Adrenal gland (tissue), 12 donors: ENCODE results near the gene KCNJ15. TPM values are rescaled to one million over a fixed set of nuclear protein-coding genes. Genes with fewer than 3 reads are reported as not detected.

Experiments
- DNase-seq, 7 donors: peaks; one replicate each; pipeline ENCODE4 v3.0.0-alpha.2; 2019 to 2020
- H3K27ac ChIP-seq, 5 donors: fragments of 200-600 bp; sonication (generic) in 4 of 5; 1 replicate in 3 of 5; 2 replicates in 2 of 5; pipeline versions ENCODE4 v1.5.1 to v1.8.0; 2016 to 2020; ENCODE audit warnings: mild to moderate bottlenecking in 1 of 5
- H3K27me3 ChIP-seq: fragments of 200-600 bp; 2 replicates; pipeline ENCODE4 v1.8.0; 2021
- H3K36me3 ChIP-seq, 2 donors: fragments of 200-600 bp; replicated peaks in 1 of 2; 1 replicate in 1 of 2; 2 replicates in 1 of 2; pipeline versions ENCODE4 v1.5.1 to v1.8.0; 2018 to 2022
- H3K4me1 ChIP-seq, 2 donors: fragments of 200-600 bp; replicated peaks in 1 of 2; 1 replicate in 1 of 2; 2 replicates in 1 of 2; pipeline versions ENCODE4 v1.5.1 to v1.8.0; 2018 to 2021
- H3K4me3 ChIP-seq, 4 donors: fragments of 200-600 bp; sonication (generic) in 3 of 4; one replicate each; pipeline ENCODE4 v1.5.1; 2016 to 2018
- H3K9me3 ChIP-seq, 3 donors: fragments of 200-600 bp; sonication (generic) in 1 of 3; replicated peaks in 1 of 3; 1 replicate in 2 of 3; 2 replicates in 1 of 3; pipeline versions ENCODE4 v1.5.1 to v1.8.0; 2016 to 2021
- POLR2A ChIP-seq, 2 donors: fragments of 450-650 bp; IDR thresholded peaks; one replicate each; pipeline ENCODE4 v1.6.1; 2017; ENCODE audit warnings: antibody characterized with exemption in 2 of 2, mild to moderate bottlenecking in 2 of 2, moderate library complexity in 1 of 2
- WGBS, 4 donors: extraction: QIAGEN DNeasy Blood & Tissue Kit in 2 of 4; methylation state at CpG; one replicate each; pipeline versions ENCODE4 v1.1.5 to v1.1.7; 2013 to 2017; 5-methylcytosine and 5-hydroxymethylcytosine counted together
- intact Hi-C, 2 donors: fragments of 100-400 bp; cut with DNase I; formaldehyde crosslinking; loops; one replicate each; pipeline versions ENCODE4 v1.14.1 to v1.15.0; 2022 to 2023
- polyA plus RNA-seq, 3 donors: library from polyadenylated mRNA; stranded (reverse); fragments of 200-250 nt in 2 of 3; fragments of 350-450 nt in 1 of 3; fragmentation: Illumina TruSeq in 1 of 3; extraction: RNeasy Lipid Tissue Mini Kit (QIAGEN cat#74804) in 1 of 3; gene quantifications; one replicate each; pipeline ENCODE4 v1.2.3, GENCODE V29; 2013 to 2014
- total RNA-seq, 9 donors: library from RNA; depleted of rRNA in 4 of 9; stranded (reverse); fragments of >200 nt in 4 of 9; fragments of 120-200 nt in 1 of 9; fragmentation: NEBNext Ultra II Directional in 1 of 9; extraction: Animal tissue kit (Norgen Biotek cat#: 25700) in 1 of 9; gene quantifications; one replicate each; pipeline versions ENCODE4 v1.1.0 to v1.2.4, GENCODE V29; 2013 to 2023
- TF ChIP-seq, protein P1 (sequence below), 6 experiments: fragments of 450-650 bp in 4 of 6; fragments of 200-600 bp in 2 of 6; sonication (generic) in 1 of 6; IDR thresholded peaks; 1 replicate in 5 of 6; 2 replicates in 1 of 6; pipeline versions ENCODE4 v1.5.1 to v1.8.0; 2016 to 2021; ENCODE audit warnings: antibody characterized with exemption in 6 of 6, mild to moderate bottlenecking in 2 of 6, moderate library complexity in 1 of 6
- donor health status: healthy with polysubstance abuse.
- donor health status: Bipolar disorder and iron deficiency.
- donor health status: DM: yes; HTN: yes; CAD: no.
- donor health status: DM: no; HTN: no; CAD: no.
- donor health status: DM: no; HTN: no; CAD: no.
- donor health status: DM: yes; HTN: yes; CAD: no.

The KCNJ15 gene
- total and polyA plus RNA-seq, 12 donors = 0.11 to 2.8 (median 0.45) TPM

DNA sequence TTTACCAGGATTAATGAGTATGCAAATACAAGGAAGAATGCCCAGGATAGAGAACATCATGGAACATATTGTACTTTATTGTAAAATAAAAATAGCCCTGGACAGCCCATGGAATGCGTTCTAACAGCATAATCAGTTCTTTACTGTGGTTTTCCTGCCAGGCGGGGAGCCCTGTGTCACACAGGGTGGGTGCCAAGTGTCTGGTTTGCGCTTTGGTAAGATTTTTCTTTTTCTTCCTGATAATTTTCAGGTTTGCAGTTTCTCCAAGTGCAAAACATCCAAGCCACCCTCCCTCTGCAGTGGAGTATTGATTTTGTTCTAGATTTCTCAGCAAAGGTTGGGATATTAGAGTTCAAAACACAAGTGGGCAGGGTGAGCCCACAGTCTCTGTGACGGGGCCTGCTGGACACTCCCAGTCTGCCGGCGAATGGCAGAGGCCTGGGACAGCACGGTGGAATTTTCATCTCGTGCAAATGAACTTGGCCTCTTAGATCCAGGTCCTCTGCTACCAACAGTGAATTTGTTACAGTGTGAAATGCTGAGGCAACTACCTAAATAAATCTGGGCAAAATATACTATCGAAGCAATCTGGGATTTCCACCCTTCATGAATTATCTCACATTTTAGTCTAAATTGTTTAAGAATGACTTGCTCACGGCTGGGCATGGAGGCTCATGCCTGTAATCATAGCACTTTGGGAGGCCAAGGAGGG, 15.6 kb upstream of the KCNJ15 start:
- no peak for DNase-seq
- H3K27me3 ChIP-seq = no peaks in the 10 kb centered on the region
- no peaks in the 10 kb centered on the region for H3K4me1 ChIP-seq
- intact Hi-C loops = no loop called here
- H3K4me3 ChIP-seq = no peak overlapping the region
- H3K36me3 ChIP-seq = no peaks in the 10 kb centered on the region
- H3K9me3 ChIP-seq = no peaks in the 10 kb centered on the region
- no peak overlapping the region for H3K27ac ChIP-seq
- no peak for TF ChIP-seq POLR2A (IDR thresholded peaks at IDR 0.05)
- TF ChIP-seq, protein P1, sequence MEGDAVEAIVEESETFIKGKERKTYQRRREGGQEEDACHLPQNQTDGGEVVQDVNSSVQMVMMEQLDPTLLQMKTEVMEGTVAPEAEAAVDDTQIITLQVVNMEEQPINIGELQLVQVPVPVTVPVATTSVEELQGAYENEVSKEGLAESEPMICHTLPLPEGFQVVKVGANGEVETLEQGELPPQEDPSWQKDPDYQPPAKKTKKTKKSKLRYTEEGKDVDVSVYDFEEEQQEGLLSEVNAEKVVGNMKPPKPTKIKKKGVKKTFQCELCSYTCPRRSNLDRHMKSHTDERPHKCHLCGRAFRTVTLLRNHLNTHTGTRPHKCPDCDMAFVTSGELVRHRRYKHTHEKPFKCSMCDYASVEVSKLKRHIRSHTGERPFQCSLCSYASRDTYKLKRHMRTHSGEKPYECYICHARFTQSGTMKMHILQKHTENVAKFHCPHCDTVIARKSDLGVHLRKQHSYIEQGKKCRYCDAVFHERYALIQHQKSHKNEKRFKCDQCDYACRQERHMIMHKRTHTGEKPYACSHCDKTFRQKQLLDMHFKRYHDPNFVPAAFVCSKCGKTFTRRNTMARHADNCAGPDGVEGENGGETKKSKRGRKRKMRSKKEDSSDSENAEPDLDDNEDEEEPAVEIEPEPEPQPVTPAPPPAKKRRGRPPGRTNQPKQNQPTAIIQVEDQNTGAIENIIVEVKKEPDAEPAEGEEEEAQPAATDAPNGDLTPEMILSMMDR (IDR thresholded peaks at IDR 0.05) = no peak
- 77 to 84% (median 81%) methylated on average over 10 of the region's 10 CpGs for WGBS, 4 donors

DNA sequence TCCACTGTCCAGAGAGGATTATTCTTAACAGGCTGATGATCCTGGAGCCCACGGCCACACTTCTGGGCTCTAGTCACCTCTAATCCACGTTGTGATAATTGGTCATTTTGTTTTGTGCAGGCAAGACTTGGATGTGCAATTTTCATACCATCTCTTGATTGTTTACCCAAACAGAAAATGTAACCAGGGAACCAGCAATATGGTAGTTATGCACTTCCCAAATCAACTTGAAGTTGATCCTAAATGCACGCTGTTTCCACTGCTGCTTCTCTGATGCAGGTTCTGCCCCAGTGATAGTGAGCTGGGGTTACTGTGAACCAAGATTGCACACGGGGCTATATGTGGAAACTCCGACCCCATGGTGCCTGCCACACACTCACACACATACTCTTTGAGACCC, 14.7 kb upstream of the KCNJ15 start:
- WGBS, 4 donors = 81 to 86% (median 84%) methylated on average over 5 of the region's 5 CpGs
- Histone ChIP-seq H3K9me3 (no peaks in the 10 kb centered on the region), H3K27ac (no peak overlapping the region)

DNA sequence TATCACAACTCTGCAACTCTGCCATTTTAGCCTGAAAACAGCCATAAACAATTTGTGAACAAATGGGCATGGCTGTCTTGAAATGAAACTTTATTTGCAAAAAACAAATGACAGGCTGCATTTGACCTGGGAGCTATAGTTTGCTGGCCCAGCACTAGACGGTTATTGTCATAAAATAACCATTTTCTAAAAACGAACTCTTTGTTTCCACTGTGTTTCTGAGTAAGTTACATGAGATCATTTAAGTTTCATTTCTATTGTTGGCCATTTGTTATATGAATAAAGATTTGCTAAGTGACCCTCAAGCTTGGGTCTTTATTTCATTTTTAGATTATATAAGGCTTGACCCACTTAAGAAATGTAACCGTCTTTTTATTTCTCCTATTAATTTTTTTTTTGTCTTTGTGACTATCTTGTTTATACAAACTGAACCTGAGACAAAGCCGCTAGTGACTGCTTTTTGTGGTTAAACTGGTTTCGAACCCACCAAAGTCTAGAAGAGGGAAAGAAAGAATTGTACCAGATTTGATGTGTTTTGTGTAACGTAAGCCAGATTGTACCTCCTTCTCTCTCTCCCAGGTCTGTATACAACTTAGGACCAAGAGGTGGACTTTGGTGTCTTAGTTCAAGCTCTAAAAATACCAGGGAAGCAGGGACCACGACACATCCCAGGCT, 12.9 kb upstream of the KCNJ15 start:
- no peak for TF ChIP-seq POLR2A (IDR thresholded peaks at IDR 0.05)
- TF ChIP-seq, protein P1 (IDR thresholded peaks at IDR 0.05) = no peak
- H3K4me1 ChIP-seq = no peaks in the 10 kb centered on the region
- no peak overlapping the region for H3K4me3 ChIP-seq
- H3K27me3 ChIP-seq = no peaks in the 10 kb centered on the region
- no peaks in the 10 kb centered on the region for H3K36me3 ChIP-seq
- no peak for DNase-seq
- intact Hi-C loops = no loop called here
- WGBS, 4 donors = 83 to 90% (median 86%) methylated on average over 7 of the region's 7 CpGs
- H3K9me3 ChIP-seq = no peaks in the 10 kb centered on the region
- H3K27ac ChIP-seq = no peak overlapping the region

More for the DNA sequence above, 14.7 kb upstream of the KCNJ15 start:
- no peaks in the 10 kb centered on the region for H3K36me3 ChIP-seq
- intact Hi-C loops = no loop called here
- H3K4me1 ChIP-seq = no peaks in the 10 kb centered on the region
- DNase-seq = no peak
- no peaks in the 10 kb centered on the region for H3K27me3 ChIP-seq
- TF ChIP-seq, protein P1 (IDR thresholded peaks at IDR 0.05) = no peak
- no peak for TF ChIP-seq POLR2A (IDR thresholded peaks at IDR 0.05)
- no peak overlapping the region for H3K4me3 ChIP-seq

DNA sequence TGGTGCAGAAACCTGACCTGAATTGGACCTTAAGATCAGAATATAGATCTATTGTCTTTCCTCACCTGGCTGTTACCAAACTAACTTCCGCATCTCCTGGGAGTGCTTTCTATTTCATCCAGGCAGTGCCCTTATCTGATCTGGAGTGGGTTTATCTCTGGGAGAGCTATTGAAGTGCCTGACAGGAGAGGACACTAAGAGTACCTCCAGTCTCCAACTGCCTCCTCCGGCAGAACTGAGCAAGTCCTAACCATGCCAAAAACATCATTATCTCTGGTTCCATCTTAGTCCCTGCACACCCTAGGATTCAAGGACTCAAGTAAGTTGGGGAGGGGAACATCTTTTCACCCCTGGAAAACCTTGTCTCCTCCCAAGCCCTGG, 12.4 kb upstream of the KCNJ15 start:
- Histone ChIP-seq H3K4me1 (no peaks in the 10 kb centered on the region), H3K9me3 (no peaks in the 10 kb centered on the region), H3K27ac (no peak overlapping the region), H3K36me3 (no peaks in the 10 kb centered on the region), H3K27me3 (no peaks in the 10 kb centered on the region), H3K4me3 (no peak overlapping the region)
- TF ChIP-seq POLR2A (IDR thresholded peaks at IDR 0.05) = no peak
- TF ChIP-seq, protein P1 (IDR thresholded peaks at IDR 0.05) = no peak
- no peak for DNase-seq
- intact Hi-C loops = no loop called here
- 47 to 84% (median 65%) methylated on average over 2 of the region's 2 CpGs for WGBS, 4 donors
